Measurements from ENCODE around the gene FREM1. TPM values are rescaled to one million over a fixed set of nuclear protein-coding genes. Genes with fewer than 3 reads are reported as not detected.

The FREM1 gene
- total and polyA plus RNA-seq, 2 experiments from 2014 or later, result 0.78 to 3.1 TPM

DNA sequence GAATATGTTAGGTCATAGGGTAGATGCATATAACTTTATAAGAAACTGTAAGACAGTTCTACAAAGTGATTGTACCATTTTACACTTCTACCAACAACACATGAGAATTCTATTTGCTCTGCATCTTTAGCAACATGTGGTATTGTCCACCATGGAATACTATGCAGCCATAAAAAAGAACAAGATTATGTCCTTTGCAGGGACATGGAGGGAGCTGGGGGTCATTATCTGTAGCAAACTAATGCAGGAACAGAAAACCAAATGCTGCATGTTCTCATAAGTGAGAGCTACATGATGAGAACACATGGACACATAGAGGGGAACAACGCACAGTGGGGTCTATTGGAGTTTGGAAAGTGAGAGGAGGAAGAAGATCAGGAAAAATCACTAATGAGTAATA lies 165.5 kb downstream of the FREM1 start:
- Mint-ChIP-seq H3K36me3 (ENCODE audit: low read depth) (no peaks in the 10 kb centered on the region), H3K4me3 (no peak overlapping the region), H3K27me3 (ENCODE audit: insufficient read depth, low read depth, poor library complexity) (peaks cover 2% of the 10 kb centered on the region), H3K27ac (no peak overlapping the region), H3K9me3 (no peaks in the 10 kb centered on the region; the same call in 2 of the 3 replicates), H3K4me1 (peaks cover 12% of the 10 kb centered on the region)
- H3K4me2 ChIP-seq, result no peak overlapping the region
- no peaks in the 10 kb centered on the region for H4K20me1 ChIP-seq (replicated peaks; ENCODE audit: insufficient read depth)
- H3F3A ChIP-seq (replicated peaks; ENCODE audit: low read depth), result no peaks in the 10 kb centered on the region
- peaks cover 5% of the 10 kb centered on the region; the same call in 1 of the 2 replicates for H3K4me1 ChIP-seq (ENCODE audit: insufficient read depth)
- no peaks in the 10 kb centered on the region for H3K27me3 ChIP-seq (ENCODE audit: insufficient read depth)
- H3K9me2 ChIP-seq (ENCODE audit: insufficient read depth), result no peaks in the 10 kb centered on the region
- H3K79me2 ChIP-seq (replicated peaks; ENCODE audit: insufficient read depth), result no peaks in the 10 kb centered on the region
- no peak overlapping the region for H3K4me3 ChIP-seq
- no peak overlapping the region for H3K27ac ChIP-seq (ENCODE audit: low read depth)
- H3K36me3 ChIP-seq (ENCODE audit: insufficient read depth), result no peaks in the 10 kb centered on the region
- ATAC-seq, result no peak
- H2AFZ ChIP-seq, result no peak overlapping the region
- TF ChIP-seq ZNF331 (CRISPR knock-in tag; IDR thresholded peaks at IDR 0.05; ENCODE audit: low read depth) (no peak), POLR2AphosphoS5 (IDR thresholded peaks at IDR 0.05; ENCODE audit: low read depth) (no peak), EZH2phosphoT487 (IDR thresholded peaks at IDR 0.05; ENCODE audit: unreplicated experiment) (no peak), ZNF114 (CRISPR knock-in tag; IDR thresholded peaks at IDR 0.05) (no peak), EZH2 (IDR thresholded peaks at IDR 0.05; ENCODE audit: low read depth, unreplicated experiment) (no peak), STAT1 (IDR thresholded peaks at IDR 0.05; ENCODE audit: unreplicated experiment) (no peak), CREB1 (CRISPR knock-in tag; IDR thresholded peaks at IDR 0.05; ENCODE audit: low read depth) (no peak), JUNB (IDR thresholded peaks at IDR 0.05; ENCODE audit: unreplicated experiment) (no peak)
- TF ChIP-seq, protein P1, sequence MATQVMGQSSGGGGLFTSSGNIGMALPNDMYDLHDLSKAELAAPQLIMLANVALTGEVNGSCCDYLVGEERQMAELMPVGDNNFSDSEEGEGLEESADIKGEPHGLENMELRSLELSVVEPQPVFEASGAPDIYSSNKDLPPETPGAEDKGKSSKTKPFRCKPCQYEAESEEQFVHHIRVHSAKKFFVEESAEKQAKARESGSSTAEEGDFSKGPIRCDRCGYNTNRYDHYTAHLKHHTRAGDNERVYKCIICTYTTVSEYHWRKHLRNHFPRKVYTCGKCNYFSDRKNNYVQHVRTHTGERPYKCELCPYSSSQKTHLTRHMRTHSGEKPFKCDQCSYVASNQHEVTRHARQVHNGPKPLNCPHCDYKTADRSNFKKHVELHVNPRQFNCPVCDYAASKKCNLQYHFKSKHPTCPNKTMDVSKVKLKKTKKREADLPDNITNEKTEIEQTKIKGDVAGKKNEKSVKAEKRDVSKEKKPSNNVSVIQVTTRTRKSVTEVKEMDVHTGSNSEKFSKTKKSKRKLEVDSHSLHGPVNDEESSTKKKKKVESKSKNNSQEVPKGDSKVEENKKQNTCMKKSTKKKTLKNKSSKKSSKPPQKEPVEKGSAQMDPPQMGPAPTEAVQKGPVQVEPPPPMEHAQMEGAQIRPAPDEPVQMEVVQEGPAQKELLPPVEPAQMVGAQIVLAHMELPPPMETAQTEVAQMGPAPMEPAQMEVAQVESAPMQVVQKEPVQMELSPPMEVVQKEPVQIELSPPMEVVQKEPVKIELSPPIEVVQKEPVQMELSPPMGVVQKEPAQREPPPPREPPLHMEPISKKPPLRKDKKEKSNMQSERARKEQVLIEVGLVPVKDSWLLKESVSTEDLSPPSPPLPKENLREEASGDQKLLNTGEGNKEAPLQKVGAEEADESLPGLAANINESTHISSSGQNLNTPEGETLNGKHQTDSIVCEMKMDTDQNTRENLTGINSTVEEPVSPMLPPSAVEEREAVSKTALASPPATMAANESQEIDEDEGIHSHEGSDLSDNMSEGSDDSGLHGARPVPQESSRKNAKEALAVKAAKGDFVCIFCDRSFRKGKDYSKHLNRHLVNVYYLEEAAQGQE (IDR thresholded peaks at IDR 0.05; ENCODE audit: unreplicated experiment), result no peak
- TF ChIP-seq, protein P2, sequence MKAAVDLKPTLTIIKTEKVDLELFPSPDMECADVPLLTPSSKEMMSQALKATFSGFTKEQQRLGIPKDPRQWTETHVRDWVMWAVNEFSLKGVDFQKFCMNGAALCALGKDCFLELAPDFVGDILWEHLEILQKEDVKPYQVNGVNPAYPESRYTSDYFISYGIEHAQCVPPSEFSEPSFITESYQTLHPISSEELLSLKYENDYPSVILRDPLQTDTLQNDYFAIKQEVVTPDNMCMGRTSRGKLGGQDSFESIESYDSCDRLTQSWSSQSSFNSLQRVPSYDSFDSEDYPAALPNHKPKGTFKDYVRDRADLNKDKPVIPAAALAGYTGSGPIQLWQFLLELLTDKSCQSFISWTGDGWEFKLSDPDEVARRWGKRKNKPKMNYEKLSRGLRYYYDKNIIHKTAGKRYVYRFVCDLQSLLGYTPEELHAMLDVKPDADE (IDR thresholded peaks at IDR 0.05), result no peak
- TF ChIP-seq, protein P3, sequence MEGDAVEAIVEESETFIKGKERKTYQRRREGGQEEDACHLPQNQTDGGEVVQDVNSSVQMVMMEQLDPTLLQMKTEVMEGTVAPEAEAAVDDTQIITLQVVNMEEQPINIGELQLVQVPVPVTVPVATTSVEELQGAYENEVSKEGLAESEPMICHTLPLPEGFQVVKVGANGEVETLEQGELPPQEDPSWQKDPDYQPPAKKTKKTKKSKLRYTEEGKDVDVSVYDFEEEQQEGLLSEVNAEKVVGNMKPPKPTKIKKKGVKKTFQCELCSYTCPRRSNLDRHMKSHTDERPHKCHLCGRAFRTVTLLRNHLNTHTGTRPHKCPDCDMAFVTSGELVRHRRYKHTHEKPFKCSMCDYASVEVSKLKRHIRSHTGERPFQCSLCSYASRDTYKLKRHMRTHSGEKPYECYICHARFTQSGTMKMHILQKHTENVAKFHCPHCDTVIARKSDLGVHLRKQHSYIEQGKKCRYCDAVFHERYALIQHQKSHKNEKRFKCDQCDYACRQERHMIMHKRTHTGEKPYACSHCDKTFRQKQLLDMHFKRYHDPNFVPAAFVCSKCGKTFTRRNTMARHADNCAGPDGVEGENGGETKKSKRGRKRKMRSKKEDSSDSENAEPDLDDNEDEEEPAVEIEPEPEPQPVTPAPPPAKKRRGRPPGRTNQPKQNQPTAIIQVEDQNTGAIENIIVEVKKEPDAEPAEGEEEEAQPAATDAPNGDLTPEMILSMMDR (conservative IDR thresholded peaks at IDR 0.05; ENCODE audit: low read depth in 2 of 2), result no peak
- DNase-seq (ENCODE audit: low spot score), result no peak
